ENCODE results near the gene MRPS7. TPM values are rescaled to one million over a fixed set of nuclear protein-coding genes. Genes with fewer than 3 reads are reported as not detected.
A peak's percentile ranks its signal among the peaks of the same experiment; 100 is the strongest.

Gene MRPS7
- total and polyA plus RNA-seq, 2 donors (not counting 1 experiment from before 2014, with no cell fraction given) = 44.2 to 51.5 TPM

- no peak overlapping the region for H3K9ac ChIP-seq (ENCODE audit: insufficient read depth, low read length)
- no peak overlapping the region for H3K4me3 ChIP-seq (replicated peaks in 1 of 4; ENCODE audit: control extremely low read depth in 1 of 4, insufficient read depth in 1 of 4, low read depth in 3 of 4, low read length in 4 of 4)
- TF ChIP-seq CTCF (conservative IDR thresholded peaks at IDR 0.05 in 1 of 2, IDR thresholded peaks at IDR 0.05 in 1 of 2; ENCODE audit: low read depth in 1 of 2, low read length in 2 of 2) (no peak), EZH2 (IDR thresholded peaks at IDR 0.05; ENCODE audit: low read length, missing control alignments) (no peak)
- no peak overlapping the region for H2AFZ ChIP-seq (ENCODE audit: low read length)
- H4K20me1 ChIP-seq (ENCODE audit: control insufficient read depth, extremely low read depth, insufficient read depth, low read length) = no peaks in the 10 kb centered on the region
- no peak overlapping the region for H3K27ac ChIP-seq (ENCODE audit: insufficient read depth, low read length)
- no peaks in the 10 kb centered on the region for H3K27me3 ChIP-seq (ENCODE audit: control insufficient read depth, insufficient read depth, low read length)
- H3K79me2 ChIP-seq (ENCODE audit: control insufficient read depth, insufficient read depth, low read length) = no peaks in the 10 kb centered on the region
- H3K4me1 ChIP-seq (ENCODE audit: control insufficient read depth, extremely low read depth, insufficient read depth, low read length) = peaks cover 8% of the 10 kb centered on the region
- H3K36me3 ChIP-seq (ENCODE audit: control insufficient read depth, insufficient read depth, low read length) = peaks cover 6% of the 10 kb centered on the region
- no peaks in the 10 kb centered on the region for H3K9me3 ChIP-seq (ENCODE audit: control insufficient read depth, insufficient read depth, low read depth, low read length)
- H3K4me2 ChIP-seq (ENCODE audit: extremely low read depth, insufficient read depth, low read length) = no peak overlapping the region
- no peak for DNase-seq (ENCODE audit: low read depth in 2 of 2)
These were observed 52.4 kb downstream of the MRPS7 start for GRCh38 chr17:75313941-75314551.

GRCh38 chr17:75315541-75316243, 54.0 kb downstream of the MRPS7 start:
- Histone ChIP-seq H2AFZ (ENCODE audit: low read length) (no peak overlapping the region), H3K4me3 (replicated peaks in 1 of 4; ENCODE audit: control extremely low read depth in 1 of 4, insufficient read depth in 1 of 4, low read depth in 3 of 4, low read length in 4 of 4) (no peak overlapping the region), H3K4me2 (ENCODE audit: extremely low read depth, insufficient read depth, low read length) (peak overlapping the region; percentile 13), H3K27ac (ENCODE audit: insufficient read depth, low read length) (no peak overlapping the region), H3K9ac (ENCODE audit: insufficient read depth, low read length) (peak overlapping the region; percentile 16), H4K20me1 (ENCODE audit: control insufficient read depth, extremely low read depth, insufficient read depth, low read length) (no peaks in the 10 kb centered on the region), H3K9me3 (ENCODE audit: control insufficient read depth, insufficient read depth, low read depth, low read length) (no peaks in the 10 kb centered on the region), H3K27me3 (ENCODE audit: control insufficient read depth, insufficient read depth, low read length) (no peaks in the 10 kb centered on the region), H3K4me1 (ENCODE audit: control insufficient read depth, extremely low read depth, insufficient read depth, low read length) (peaks cover 8% of the 10 kb centered on the region), H3K79me2 (ENCODE audit: control insufficient read depth, insufficient read depth, low read length) (no peaks in the 10 kb centered on the region), H3K36me3 (ENCODE audit: control insufficient read depth, insufficient read depth, low read length) (peaks cover 9% of the 10 kb centered on the region)
- TF ChIP-seq EZH2 (IDR thresholded peaks at IDR 0.05; ENCODE audit: low read length, missing control alignments) (no peak), CTCF (conservative IDR thresholded peaks at IDR 0.05 in 1 of 2, IDR thresholded peaks at IDR 0.05 in 1 of 2; ENCODE audit: low read depth in 1 of 2, low read length in 2 of 2) (no peak)
- DNase-seq (ENCODE audit: low read depth in 2 of 2) = peak in 1 of 2 donors; percentile 67

Other genes starting within 250 kb of the MRPS7 start
- 26.5 and 35.2 TPM in 2 replicates for gene MRPL58, start 249.2 kb upstream of the MRPS7 start, total RNA-seq
- 49.1 and 60.8 TPM in 2 replicates for gene MRPL58, start 249.2 kb upstream of the MRPS7 start, polyA plus RNA-seq
- 258 and 317 TPM in 2 replicates for gene ATP5PD, start 214.9 kb upstream of the MRPS7 start, total RNA-seq
- 442 and 521 TPM in 2 replicates for gene ATP5PD, start 214.9 kb upstream of the MRPS7 start, polyA plus RNA-seq
- gene KCTD2, start 214.7 kb upstream of the MRPS7 start, total RNA-seq = 17.5 and 17.7 TPM in 2 replicates
- 29.5 and 35.8 TPM in 2 replicates for gene KCTD2, start 214.7 kb upstream of the MRPS7 start, polyA plus RNA-seq
- gene SLC16A5, start 173.9 kb upstream of the MRPS7 start, total RNA-seq = 3.6 and 8.4 TPM in 2 replicates
- gene SLC16A5, start 173.9 kb upstream of the MRPS7 start, polyA plus RNA-seq = 1.5 and 2.4 TPM in 2 replicates
- 2.8 and 3.1 TPM in 2 replicates for gene ARMC7, start 151.9 kb upstream of the MRPS7 start, total RNA-seq
- gene ARMC7, start 151.9 kb upstream of the MRPS7 start, polyA plus RNA-seq = 5.7 and 5.9 TPM in 2 replicates
- 25.7 and 29.9 TPM in 2 replicates for gene NT5C, start 130.1 kb upstream of the MRPS7 start, total RNA-seq
- 18.6 and 21.6 TPM in 2 replicates for gene NT5C, start 130.1 kb upstream of the MRPS7 start, polyA plus RNA-seq
- gene JPT1, start 107.4 kb upstream of the MRPS7 start, total RNA-seq = 51.9 and 78.8 TPM in 2 replicates
- 142 and 271 TPM in 2 replicates for gene JPT1, start 107.4 kb upstream of the MRPS7 start, polyA plus RNA-seq
- gene SUMO2, start 78.9 kb upstream of the MRPS7 start, total RNA-seq = 109 and 122 TPM in 2 replicates
- 190 and 191 TPM in 2 replicates for gene SUMO2, start 78.9 kb upstream of the MRPS7 start, polyA plus RNA-seq
- 18.5 and 21.3 TPM in 2 replicates for gene NUP85, start 56.2 kb upstream of the MRPS7 start, total RNA-seq
- gene NUP85, start 56.2 kb upstream of the MRPS7 start, polyA plus RNA-seq = 29.6 and 49.1 TPM in 2 replicates
- 8.0 and 13.0 TPM in 2 replicates for gene GGA3, start 273 bp upstream of the MRPS7 start, total RNA-seq
- gene GGA3, start 273 bp upstream of the MRPS7 start, polyA plus RNA-seq = 14.4 and 21.8 TPM in 2 replicates
- gene MIF4GD, start 9.4 kb downstream of the MRPS7 start, total RNA-seq = 5.6 and 6.3 TPM in 2 replicates
- gene MIF4GD, start 9.4 kb downstream of the MRPS7 start, polyA plus RNA-seq = 10.3 and 11.4 TPM in 2 replicates
- gene SLC25A19, start 27.6 kb downstream of the MRPS7 start, total RNA-seq = 7.4 and 9.7 TPM in 2 replicates
- gene SLC25A19, start 27.6 kb downstream of the MRPS7 start, polyA plus RNA-seq = 5.1 and 8.4 TPM in 2 replicates
- gene GRB2, start 143.8 kb downstream of the MRPS7 start, total RNA-seq = 56.0 and 68.9 TPM in 2 replicates
- 69.7 and 79.8 TPM in 2 replicates for gene GRB2, start 143.8 kb downstream of the MRPS7 start, polyA plus RNA-seq
- gene TMEM94, start 194.8 kb downstream of the MRPS7 start, total RNA-seq = 19.8 and 35.0 TPM in 2 replicates
- gene TMEM94, start 194.8 kb downstream of the MRPS7 start, polyA plus RNA-seq = 18.3 and 25.2 TPM in 2 replicates

Measured in fibroblast of lung (primary cell).